Skeletal muscle tissue (tissue), 4 donors: ENCODE results near the gene SECTM1. TPM values are rescaled to one million over a fixed set of nuclear protein-coding genes. Genes with fewer than 3 reads are reported as not detected.

Experiments
- H3K27ac ChIP-seq: one replicate; pipeline ENCODE4 v1.7.0; 2013; ENCODE audit warnings: mild to moderate bottlenecking, low read depth, low read length, inconsistent platforms
- H3K27me3 ChIP-seq, 3 donors: one replicate each; pipeline ENCODE4 v1.7.0; 2013; ENCODE audit warnings: low read length in 3 of 3; ENCODE audit not compliant: control insufficient read depth in 3 of 3, insufficient read depth in 3 of 3
- H3K36me3 ChIP-seq, 3 donors: one replicate each; pipeline ENCODE4 v1.7.0; 2013; ENCODE audit warnings: low read length in 3 of 3; ENCODE audit not compliant: control insufficient read depth in 3 of 3, insufficient read depth in 3 of 3
- H3K4me1 ChIP-seq, 3 donors: one replicate each; pipeline ENCODE4 v1.7.0; 2013; ENCODE audit warnings: low read length in 3 of 3, mild to moderate bottlenecking in 3 of 3; ENCODE audit not compliant: control insufficient read depth in 3 of 3, insufficient read depth in 3 of 3
- H3K4me3 ChIP-seq, 3 donors: one replicate each; pipeline ENCODE4 v1.7.0; 2013; ENCODE audit warnings: low read length in 3 of 3
- H3K9ac ChIP-seq, 3 donors: one replicate each; pipeline ENCODE4 v1.7.0; 2013; ENCODE audit warnings: low read length in 3 of 3, mild to moderate bottlenecking in 3 of 3, moderate library complexity in 2 of 3, low read depth in 1 of 3
- H3K9me3 ChIP-seq, 3 donors: one replicate each; pipeline ENCODE4 v1.7.0; 2013; ENCODE audit warnings: low read length in 3 of 3; ENCODE audit not compliant: control insufficient read depth in 3 of 3
- total RNA-seq: library from RNA; depleted of rRNA; stranded (reverse); fragments of >200 nt; gene quantifications from one replicate; pipeline ENCODE4 v1.2.3, GENCODE V29; 2014
- donor health status: Osteomylitis.

Gene SECTM1
- total RNA-seq, 1 donor from 2014 or later = 13.0 TPM

DNA sequence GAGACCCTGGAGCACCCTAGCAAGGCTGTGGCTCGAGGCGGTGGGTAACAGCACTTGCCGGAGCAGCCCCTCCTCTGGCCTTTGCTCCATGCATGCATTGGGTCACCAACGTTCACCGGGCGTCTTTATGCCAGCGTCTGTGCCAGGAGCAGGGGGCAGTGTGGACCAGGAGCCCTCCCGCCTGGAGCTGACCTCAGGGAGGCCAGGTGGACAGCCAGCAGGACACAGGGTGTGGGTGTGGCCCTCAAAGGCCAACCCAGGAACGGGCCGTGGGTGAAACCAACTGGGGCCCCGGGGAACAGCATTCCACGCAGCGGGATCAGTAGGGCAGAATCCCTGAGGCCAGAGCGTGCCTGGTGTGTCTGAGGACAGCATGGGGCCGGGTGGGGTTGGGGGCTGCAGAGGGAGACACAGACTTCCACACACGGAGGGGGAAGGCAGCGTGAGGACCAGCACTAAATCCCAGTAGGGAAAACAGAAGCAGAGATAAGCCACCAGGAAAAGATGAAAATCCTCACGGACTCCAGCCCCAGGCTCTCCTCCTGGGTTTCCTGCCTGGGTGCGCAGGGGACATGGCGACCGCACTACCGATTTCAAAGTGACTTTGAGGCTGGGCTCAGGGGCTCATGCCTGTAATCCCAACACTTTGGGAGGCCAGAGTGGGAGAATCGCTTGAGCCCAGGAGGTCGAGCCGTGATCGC, 13.3 kb downstream of the SECTM1 start:
- Histone ChIP-seq H3K4me3 (no peak overlapping the region), H3K36me3 (no peaks in the 10 kb centered on the region), H3K27ac (no peak overlapping the region), H3K9ac (no peak overlapping the region), H3K27me3 (peaks cover 14 to 20% (median 19%) of the 10 kb centered on the region in 3 donors), H3K4me1 (peaks cover 2 to 5% (median 3%) of the 10 kb centered on the region in 3 donors), H3K9me3 (no peaks in the 10 kb centered on the region)

DNA sequence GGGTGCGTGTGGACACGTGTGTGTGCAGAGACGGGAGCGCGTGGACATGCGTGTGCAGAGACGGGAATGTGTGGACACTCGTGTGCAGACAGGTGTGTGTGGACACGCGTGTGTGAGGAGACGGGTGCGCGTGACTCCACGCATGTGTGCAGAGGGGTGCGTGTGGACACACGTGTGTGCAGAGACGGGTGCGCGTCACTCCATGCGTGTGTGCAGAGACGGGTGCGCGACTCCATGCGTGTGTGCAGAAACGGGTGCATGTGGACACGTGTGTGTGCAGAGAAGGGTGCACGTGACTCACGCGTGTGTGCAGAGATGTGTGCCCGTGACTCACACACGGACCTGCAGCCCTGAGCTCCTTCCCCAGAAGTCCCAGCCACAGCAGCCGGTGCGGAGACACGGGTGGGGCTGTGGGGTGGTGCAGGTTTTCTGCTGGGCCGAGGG, 13.9 kb downstream of the SECTM1 start:
- Histone ChIP-seq H3K9me3 (no peaks in the 10 kb centered on the region), H3K36me3 (no peaks in the 10 kb centered on the region), H3K9ac (no peak overlapping the region), H3K27me3 (peaks cover 18 to 26% (median 25%) of the 10 kb centered on the region in 3 donors), H3K4me1 (peaks cover 2 to 5% (median 3%) of the 10 kb centered on the region in 3 donors), H3K27ac (no peak overlapping the region), H3K4me3 (no peak overlapping the region)

DNA sequence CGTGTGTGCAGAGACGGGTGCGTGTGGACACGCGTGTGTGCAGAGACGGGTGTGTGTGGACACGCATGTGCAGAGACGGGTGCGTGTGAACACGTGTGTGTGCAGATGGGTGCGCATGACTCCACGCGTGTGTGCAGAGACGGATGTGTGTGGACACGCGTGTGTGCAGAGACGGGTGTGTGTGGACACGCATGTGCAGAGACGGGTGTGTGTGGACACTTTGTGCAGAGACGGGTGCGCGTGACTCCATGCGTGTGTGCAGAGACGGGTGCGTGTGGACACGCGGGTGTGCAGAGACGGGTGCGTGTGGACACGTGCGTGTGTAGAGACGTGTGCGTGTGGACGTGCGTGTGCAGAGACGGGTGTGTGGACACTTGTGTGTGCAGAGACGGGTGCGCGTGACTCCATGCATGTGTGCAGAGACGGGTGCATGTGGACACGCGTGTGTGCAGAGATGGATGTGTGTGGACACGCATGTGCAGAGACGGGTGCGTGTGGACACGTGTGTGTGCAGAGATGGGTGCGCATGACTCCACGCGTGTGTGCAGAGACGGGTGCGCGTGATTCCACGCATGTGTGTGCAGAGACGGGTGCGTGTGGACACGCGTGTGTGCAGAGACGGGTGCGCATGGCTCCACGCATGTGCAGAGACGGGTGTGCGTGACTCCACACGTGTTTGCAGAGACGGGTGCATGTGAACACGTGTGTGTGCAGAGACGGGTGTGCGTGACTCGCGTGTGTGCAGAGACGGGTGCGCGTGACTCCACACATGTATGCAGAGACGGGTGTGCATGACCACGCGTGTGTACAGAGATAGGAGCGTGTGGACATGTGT, 14.6 kb downstream of the SECTM1 start:
- Histone ChIP-seq H3K36me3 (no peaks in the 10 kb centered on the region), H3K9ac (no peak overlapping the region), H3K4me3 (no peak overlapping the region), H3K27me3 (peaks cover 23 to 32% (median 31%) of the 10 kb centered on the region in 3 donors), H3K9me3 (no peaks in the 10 kb centered on the region), H3K27ac (no peak overlapping the region), H3K4me1 (peaks cover 2 to 5% (median 3%) of the 10 kb centered on the region in 3 donors)

DNA sequence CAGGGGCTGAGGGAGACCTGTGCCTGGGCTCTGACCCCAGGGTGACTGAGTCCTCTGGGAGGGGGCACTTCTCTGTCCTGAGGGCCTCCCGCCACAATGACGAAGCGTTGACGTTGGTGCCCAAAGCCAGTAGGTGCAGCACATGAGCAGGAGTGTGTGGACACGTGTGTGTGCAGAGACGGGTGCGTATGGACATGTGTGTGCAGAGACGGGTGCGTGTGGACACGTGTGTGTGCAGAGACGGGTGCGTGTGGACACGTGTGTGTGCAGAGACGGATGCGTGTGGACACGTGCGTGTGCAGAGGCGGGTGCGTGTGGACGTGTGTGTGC, 15.4 kb downstream of the SECTM1 start:
- Histone ChIP-seq H3K4me1 (peaks cover 2 to 5% (median 3%) of the 10 kb centered on the region in 3 donors), H3K27ac (no peak overlapping the region), H3K9me3 (no peaks in the 10 kb centered on the region), H3K36me3 (no peaks in the 10 kb centered on the region), H3K4me3 (no peak overlapping the region), H3K27me3 (peaks cover 27 to 38% (median 37%) of the 10 kb centered on the region in 3 donors), H3K9ac (no peak overlapping the region)

DNA sequence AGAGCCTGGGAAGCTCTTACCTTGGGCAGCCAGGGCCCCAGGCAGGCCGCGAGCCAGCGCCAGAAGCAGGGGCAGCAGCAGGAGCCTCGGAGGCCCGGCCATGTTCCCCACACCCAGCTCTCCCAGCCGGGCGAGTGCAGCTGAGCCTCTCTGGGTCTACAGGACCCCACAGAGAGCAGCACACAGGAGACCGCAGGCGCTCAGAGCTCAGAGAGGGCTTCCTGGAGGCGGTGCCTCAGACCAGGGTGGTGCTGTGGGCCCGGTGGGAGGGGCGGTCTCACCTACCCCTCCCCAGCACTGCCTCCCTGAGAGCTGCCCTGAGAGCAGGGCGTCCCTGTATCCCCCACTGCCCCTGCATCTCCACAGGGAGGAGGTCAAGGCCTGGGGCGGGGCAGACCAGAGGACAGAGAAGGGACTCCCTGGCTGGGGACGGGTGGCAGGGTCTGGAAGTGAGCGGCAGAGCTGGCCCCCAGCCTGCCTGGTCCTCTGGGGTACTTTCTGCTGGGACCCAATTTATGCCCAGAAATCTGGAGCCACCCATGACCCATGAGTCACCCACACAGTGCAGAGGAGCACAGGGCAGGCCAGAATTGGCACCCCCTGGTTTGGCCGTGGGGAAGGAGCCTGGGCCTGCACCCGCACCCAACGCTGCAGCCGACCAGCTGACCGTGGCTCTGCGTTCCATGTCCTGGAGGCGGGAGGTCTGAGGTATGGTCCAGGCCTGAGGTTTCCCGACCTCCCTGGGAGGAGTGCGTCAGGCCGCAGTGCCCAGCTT, 16.0 kb downstream of the SECTM1 start, which contains the start of gene CD7:
CD7 (minus strand) TSS at position 215 of the 775 bp plus-strand sequence; CDS start at position 102, 113 bp downstream.
- no peak within 1 kb of the TSS for H3K9ac ChIP-seq
- no peak within 1 kb of the TSS for H3K27ac ChIP-seq
- H3K36me3 ChIP-seq = no peaks in the 10 kb centered on the region
- peaks cover 2 to 5% (median 3%) of the 10 kb centered on the region in 3 donors for H3K4me1 ChIP-seq
- no peaks in the 10 kb centered on the region for H3K9me3 ChIP-seq
- H3K4me3 ChIP-seq = no peak within 1 kb of the TSS
- peaks cover 27 to 38% (median 37%) of the 10 kb centered on the region in 3 donors for H3K27me3 ChIP-seq

DNA sequence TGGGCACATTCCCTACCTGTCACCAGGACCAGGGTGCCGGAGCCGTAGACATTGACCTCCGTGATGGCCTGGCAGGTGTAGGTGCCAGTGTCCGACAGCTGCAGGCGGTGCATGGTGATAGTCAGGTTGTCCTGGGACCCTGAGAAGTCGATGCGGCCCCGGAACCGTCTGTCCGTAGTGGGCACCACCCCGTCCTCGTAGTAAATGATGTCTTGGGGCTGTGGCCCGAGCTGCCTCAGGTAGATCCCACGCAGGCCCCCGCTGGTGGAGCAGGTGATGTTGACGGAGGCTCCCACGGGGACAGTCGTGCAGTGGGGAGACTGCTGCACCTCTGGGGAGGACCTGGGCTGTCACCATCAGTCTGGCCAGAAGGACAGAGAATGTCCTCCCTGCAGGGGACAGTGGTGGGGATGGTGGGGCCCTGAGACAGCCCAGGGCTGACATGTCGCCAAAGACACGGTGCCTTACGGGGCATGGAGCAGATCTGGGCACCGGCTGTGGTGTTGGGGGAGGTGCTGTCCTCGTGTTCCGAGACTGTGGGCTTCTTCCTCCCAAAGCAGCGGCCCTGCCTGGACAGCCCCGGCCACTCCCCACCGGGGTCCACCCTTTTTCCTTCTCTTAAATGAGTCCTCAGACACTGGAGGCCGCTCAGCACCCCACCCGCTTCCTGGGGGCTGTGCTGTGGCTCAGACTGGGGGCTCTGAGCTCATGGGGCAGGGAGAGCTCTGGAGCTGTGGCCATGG, 16.7 kb downstream of the SECTM1 start:
- no peaks in the 10 kb centered on the region for H3K36me3 ChIP-seq
- H3K4me1 ChIP-seq = peaks cover 2 to 5% (median 3%) of the 10 kb centered on the region in 3 donors
- no peak overlapping the region for H3K4me3 ChIP-seq
- no peak overlapping the region for H3K27ac ChIP-seq
- H3K9ac ChIP-seq = no peak overlapping the region
- no peaks in the 10 kb centered on the region for H3K9me3 ChIP-seq
- H3K27me3 ChIP-seq = peaks cover 24 to 38% (median 37%) of the 10 kb centered on the region in 3 donors

DNA sequence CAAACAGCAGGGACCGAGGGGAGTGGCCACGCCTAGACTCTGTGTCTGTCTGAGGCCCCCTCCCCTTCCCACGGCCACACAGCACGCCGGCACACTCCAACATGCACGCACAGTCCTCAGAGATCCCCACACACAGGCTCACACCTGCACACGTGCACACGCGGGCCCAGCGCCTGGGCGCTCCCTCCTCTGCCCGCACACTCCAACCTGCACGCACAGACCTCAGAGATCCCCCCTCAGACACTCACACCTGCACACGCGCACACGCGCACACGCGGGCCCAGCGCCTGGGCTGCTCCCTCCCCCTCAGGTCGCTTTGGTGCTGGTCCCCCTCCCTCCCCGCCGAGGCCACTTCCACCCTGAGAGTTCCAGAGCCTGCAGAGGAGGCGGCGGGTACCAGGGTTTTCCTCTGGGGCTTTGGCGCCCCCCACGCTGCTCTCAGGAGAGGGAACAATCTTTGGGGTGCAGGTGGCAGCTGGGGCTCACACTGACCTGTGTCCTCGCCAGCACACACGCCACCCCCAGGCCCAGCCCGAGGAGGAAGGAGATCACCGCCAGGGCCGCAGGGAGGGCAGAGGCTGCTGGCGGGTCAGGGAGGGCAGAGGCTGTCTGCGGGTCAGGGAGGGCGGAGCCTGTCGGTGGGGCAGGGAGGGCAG, 17.7 kb downstream of the SECTM1 start:
- Histone ChIP-seq H3K4me3 (no peak overlapping the region), H3K27me3 (peaks cover 22 to 41% (median 34%) of the 10 kb centered on the region in 3 donors)

DNA sequence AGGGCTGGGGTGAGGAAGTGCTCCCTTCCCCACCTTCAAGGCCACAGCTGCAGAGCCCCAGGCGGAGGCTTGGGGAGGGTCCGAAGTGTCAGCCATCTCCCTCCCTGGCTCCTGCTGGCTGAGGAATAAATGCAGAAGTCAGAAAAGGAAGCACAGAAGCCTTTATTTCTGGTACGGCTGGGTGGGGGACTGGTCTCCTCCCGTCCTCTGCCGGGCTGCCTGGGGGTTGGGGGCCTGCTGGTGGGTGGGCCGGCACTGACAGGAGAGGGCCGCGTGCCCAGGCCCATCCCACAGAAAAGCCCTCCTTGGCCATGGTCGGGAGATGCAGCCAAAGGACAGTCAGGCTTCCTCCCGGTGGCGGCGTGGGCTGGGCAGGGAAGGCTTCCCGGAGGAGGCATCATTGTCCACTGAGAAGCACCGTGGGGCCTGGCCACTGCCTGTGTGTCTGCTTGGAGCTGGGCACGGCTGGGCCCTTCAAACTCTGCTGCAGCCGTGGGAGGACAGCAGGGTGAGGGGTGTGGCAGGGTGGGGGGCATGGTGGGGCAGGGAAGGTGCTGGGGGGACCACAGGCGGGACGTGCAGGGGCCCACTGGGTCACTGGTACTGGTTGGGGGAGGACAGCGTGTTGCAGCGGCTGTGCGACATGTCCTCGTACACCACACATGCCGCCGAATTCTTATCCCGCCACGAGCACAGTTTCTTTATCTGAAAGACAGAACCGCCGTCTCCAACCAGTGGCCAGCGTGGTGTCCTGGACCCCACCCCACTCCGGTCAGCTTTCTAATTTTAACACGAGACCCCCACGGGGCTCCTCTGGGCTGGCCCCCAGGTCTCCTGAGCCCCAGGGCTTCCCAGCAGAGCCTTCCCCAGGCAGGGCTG, 18.6 kb downstream of the SECTM1 start:
- Histone ChIP-seq H3K27ac (no peak overlapping the region), H3K9ac (no peak overlapping the region), H3K9me3 (no peaks in the 10 kb centered on the region), H3K27me3 (peaks cover 28 to 48% (median 39%) of the 10 kb centered on the region in 3 donors), H3K4me3 (no peak overlapping the region), H3K36me3 (no peaks in the 10 kb centered on the region), H3K4me1 (peaks cover 0 to 5% (median 0%) of the 10 kb centered on the region in 3 donors)

More for the DNA sequence above, 17.7 kb downstream of the SECTM1 start:
- Histone ChIP-seq H3K36me3 (no peaks in the 10 kb centered on the region), H3K27ac (no peak overlapping the region), H3K4me1 (peaks cover 0 to 5% (median 0%) of the 10 kb centered on the region in 3 donors), H3K9me3 (no peaks in the 10 kb centered on the region), H3K9ac (no peak overlapping the region)
